Thyroid gland (tissue), 4 donors: ENCODE measurements around the gene DEPP1.

Source experiments
- POLR2A ChIP-seq, 2 donors: fragments of 450-650 bp; IDR thresholded peaks; one replicate each; pipeline ENCODE4 v1.6.1; 2017; ENCODE audit warnings: antibody characterized with exemption in 2 of 2, mild to moderate bottlenecking in 2 of 2, moderate library complexity in 1 of 2
- TF ChIP-seq, protein P1 (sequence below), 6 experiments: fragments of 200-600 bp in 3 of 6; fragments of 450-650 bp in 3 of 6; sonication (generic) in 3 of 6; IDR thresholded peaks; one replicate each; pipeline ENCODE4 v1.5.1; 2016 to 2019; ENCODE audit warnings: antibody characterized with exemption in 6 of 6, mild to moderate bottlenecking in 2 of 6, inconsistent platforms in 1 of 6, moderate library complexity in 1 of 6

DNA sequence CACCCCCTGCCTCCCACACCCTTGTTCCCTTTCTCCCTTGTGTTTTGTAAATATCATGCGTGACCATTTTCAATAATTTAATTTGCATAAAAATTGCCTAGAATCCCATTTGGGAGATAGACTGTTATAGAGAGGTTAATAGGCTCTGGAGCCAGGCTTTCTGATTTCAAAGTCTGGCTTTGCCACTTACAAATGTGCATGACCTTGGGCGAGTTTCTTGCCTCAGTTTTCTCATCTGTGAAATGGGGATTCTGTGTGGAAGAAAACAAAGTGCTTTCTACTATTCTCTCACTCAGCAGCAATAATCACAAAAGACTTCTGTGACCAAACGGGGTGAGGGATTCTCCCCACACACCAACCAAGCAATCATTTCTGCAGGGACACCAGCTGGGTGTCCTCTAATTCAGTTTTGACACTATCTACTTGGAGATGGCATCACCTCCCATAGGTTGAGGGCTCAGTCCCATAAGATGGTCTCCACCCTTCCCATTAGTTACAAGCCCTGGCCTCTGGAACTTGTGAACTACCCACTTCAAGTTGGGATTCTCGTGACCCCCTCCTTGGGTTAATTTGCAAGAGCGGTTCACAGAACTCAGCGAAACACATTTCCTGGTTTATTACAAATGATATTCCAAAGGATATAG lies 18.6 kb upstream of the DEPP1 start:
- TF ChIP-seq, protein P1, sequence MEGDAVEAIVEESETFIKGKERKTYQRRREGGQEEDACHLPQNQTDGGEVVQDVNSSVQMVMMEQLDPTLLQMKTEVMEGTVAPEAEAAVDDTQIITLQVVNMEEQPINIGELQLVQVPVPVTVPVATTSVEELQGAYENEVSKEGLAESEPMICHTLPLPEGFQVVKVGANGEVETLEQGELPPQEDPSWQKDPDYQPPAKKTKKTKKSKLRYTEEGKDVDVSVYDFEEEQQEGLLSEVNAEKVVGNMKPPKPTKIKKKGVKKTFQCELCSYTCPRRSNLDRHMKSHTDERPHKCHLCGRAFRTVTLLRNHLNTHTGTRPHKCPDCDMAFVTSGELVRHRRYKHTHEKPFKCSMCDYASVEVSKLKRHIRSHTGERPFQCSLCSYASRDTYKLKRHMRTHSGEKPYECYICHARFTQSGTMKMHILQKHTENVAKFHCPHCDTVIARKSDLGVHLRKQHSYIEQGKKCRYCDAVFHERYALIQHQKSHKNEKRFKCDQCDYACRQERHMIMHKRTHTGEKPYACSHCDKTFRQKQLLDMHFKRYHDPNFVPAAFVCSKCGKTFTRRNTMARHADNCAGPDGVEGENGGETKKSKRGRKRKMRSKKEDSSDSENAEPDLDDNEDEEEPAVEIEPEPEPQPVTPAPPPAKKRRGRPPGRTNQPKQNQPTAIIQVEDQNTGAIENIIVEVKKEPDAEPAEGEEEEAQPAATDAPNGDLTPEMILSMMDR (IDR thresholded peaks at IDR 0.05), result no peak
- TF ChIP-seq POLR2A (IDR thresholded peaks at IDR 0.05), result no peak
